DMS114 treated with DMSO at 0.1 percent for 48 hours (cell line): ENCODE data around the gene DOCK10.
"Not testable (repeated sequence)": the region's sequence is repeated elsewhere in the genome, so short reads cannot be mapped to it uniquely, and the experiment has no call there.

Experiments
- DNase-seq: peaks from one replicate; lab custom pipeline; 2025; ENCODE audit not compliant: unreplicated experiment; lab: John Stamatoyannopoulos, UW

The DOCK10 gene

DNA sequence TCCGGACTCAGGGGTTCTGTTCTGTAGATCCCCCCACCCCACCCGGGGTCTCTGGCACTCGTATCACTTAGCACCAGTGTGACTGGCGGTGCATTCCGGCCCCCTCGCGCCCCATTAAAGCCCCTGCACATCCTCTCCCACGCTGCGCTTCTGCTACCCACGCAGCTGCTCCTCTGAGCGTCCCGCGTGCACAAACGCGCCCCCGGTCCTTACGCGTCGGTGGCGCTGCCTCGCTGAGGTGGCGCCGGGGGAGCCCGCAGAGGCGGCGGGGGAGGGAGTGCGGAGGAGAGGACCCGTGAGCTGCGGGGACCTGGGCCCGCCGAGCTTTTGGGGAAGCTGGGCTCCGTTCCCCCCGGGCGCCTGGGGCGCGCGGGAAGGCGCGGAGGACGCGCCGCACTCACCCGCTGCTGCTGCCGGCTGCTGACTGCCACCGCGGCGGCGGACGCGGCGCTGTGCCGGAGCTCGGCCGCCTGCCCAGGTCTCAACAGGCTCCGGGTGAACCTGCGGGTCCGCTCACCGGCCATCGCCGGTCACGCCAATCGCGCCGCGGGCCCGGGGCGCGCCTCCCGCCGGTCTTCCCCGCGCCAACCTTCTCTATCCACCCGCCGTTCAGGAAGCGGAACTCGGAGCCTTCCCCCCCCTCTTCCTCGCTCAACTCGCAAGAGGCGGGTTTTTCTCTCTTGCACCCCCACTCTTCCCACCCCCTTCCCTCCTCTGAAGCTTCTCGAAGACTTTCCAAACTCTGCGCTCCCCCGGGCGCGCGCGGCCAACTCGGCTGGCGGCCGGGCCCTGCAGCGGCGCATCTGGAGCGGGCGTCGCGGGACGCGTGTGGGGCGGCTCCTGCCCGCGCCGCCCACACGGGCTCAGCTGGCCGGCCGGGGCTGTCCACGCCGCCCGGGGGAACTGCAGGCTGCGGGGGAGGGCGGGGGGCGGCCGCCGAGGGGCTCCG is at the start of gene DOCK10:
TSS of gene DOCK10 (minus strand) at position 618 of the 949 bp plus-strand sequence. CDS start at position 524, 94 bp downstream.
- no peak for DNase-seq

DNA sequence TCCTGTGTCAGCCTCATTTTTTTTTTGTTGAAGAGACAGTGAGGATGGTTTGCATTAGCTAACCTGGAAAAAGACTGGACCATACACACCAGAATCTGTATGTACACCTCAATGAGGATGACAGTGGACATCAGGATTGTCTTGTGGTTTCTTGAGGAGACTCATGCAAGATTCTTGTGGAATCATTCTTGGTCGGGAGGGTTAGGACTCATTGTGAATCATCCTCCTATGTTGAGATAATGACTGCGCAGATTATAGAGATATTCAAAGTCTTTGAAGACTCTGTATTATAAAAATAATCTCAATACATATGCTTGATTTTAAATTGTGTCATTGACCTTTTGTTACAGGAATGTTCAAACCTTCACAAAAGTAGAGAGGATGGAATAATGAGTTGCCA is 49.1 kb upstream of the DOCK10 start:
- DNase-seq: no peak

DNA sequence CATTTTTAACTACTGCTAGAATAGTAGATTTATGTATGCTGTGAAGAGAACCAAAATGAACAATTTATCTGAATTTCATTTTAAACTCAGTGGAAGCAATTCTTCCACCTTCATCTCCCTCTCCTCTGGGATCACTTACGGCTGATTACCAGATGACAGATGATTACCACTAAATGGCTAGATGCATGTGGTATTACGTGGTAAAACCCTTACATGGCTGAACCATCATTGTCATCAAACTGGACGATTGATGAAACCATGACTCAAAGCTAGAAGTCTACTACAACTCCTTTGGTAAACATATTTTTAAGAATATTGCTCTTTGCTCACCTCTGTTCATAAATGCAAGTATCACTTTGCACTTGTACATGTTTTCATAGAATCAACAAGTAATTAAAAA is 48.5 kb upstream of the DOCK10 start:
- DNase-seq: no peak

DNA sequence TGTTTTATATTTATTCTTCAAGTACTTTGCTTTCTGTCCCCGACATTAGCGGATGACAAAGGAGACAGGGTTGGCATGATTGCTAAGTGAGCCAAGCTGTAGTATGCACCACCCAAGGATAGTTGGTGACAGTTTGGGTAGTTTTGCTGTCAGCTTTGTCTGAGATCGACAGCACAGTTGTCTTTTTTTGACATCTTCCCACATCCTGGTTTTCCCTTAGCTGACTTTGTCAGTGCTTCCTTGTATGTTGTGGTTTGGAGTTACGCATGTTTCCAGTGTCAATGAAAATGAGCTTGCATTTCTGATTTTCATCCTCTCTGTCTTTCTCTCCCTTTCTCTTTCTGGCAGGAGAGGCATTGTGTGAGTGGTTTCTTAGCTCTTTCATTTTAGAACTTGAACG is 44.6 kb upstream of the DOCK10 start:
- DNase-seq: no peak

DNA sequence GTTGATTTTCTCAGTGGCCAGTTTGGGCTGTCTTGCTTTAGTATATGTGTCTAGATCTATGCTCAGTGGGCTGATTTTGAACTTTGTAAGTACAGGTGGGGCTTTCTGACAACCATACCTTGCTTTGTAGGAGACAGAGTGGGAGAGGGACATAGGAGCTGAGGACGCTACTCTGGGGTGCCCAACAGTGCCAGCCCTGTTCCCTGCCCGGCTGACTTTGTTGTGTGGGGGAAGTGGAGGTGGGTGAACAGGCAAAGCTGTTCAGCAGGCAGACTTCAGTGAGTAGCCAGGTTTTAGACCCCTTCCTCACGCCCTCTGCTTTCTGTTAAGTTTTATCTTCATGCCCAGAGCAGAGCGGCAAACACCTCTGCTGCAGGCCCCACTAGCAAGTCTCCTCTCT is 44.2 kb upstream of the DOCK10 start:
- DNase-seq: no peak

DNA sequence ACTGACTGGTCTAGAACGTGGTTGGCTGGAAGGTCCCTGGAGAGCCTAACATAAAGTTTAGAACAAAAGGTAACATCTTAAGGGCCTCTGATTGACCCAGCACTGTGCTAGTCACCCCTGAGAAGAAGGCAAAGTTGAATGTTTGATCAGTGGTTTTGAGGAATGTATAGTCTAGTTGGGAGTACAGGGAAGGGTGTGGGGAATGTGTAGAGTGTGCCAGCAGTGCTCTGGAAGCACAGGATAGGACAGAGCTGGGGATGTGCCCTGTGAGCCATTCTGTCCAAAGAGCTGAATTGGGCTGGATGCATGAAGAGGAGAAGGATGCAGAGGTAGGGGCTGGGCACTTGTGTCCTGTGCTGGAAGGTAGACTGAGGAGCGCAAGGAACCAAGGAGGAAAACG is 41.0 kb upstream of the DOCK10 start:
- no peak for DNase-seq

DNA sequence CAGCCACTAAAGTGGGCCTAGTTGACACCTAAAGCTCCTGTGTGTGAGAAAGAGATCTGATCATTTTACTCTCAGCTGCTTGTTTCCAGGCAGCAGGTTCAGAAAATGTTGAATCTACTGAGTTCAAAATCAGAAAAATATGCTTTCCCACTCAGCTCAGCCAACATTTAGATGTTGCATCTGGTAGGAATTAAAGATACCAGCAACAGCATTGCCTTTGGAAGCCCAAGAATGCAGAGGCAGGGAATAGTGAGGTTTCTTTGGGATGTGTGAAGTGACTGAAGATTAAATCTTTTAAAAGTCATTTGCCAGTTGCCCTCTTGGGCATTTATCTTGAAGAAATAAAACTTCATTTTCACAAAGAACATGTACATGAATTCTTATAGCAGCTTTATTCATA is 33.9 kb upstream of the DOCK10 start:
- DNase-seq: no peak

DNA sequence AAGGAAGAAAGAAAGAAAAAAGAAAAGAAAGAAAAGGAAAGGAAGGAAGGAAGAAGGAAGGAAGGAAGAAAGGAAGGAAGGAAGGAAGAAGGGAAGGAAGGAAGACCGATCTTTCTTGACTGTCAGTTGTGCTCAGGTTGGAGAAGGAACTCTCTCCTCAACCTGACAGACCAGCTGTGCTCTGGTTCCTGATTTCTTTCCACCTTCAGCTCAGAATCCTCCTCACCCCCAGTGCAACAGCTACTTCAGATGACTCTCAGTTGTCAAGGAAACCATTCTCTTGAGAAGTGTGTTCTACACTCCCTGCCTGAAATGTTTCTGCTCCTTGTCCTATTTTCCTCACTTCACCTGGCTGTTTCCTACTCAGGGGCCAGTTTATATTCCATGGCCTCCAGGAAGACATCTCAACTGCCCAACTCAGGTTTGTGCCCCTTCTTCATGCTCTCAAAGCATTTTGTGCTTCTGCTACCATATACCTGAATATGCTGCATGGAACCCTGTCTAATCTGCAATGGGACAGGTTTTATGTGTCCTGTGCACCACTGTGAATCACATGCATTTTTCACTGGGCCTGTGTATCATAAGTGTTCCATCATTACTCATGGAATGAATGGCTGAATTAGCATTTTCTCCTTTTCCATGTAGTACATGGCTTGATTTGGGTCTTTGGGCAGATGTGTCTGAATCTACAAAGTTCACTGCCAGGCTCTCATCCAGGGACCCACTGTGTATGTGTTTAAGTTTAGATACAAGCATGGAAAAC is 32.8 kb upstream of the DOCK10 start:
- no peak for DNase-seq

DNA sequence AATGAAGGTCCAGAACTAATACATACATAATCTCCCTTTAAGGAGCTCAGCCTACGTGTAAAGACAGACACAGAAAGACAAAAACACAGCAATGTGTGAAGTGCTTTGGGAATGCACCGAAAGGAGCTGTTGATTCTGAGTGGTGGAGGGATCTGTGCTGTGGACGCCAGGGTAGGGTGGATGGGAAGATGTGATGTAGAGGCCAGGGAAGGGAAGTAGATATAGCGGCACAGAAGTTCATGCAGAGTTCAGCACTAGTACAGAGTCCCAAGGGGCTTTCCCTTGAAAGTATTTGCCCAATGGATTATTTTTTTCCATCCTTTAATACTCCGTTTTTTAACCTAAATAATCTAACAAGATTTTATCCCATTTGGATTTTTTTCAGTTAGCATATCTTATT is 32.1 kb upstream of the DOCK10 start:
- no peak for DNase-seq

DNA sequence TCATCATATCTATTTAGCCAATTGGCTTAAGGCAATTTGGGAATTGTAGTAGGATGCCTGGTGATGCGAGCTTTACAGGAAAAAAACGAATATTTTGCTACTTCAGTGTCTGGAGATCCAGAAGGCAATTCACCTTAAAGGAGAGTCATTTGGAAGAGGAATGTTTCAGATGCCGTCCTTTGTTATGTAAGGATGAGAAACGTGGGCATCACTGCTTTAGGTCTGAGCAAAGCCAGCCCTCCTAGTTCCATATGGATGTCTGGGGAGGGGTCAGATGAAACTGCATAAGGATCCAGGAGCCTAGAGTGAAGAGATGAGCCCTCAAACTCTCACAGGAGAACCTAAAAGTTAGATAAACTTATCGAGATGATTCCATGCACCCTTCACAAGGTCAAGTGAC is 30.9 kb upstream of the DOCK10 start:
- DNase-seq: no peak

DNA sequence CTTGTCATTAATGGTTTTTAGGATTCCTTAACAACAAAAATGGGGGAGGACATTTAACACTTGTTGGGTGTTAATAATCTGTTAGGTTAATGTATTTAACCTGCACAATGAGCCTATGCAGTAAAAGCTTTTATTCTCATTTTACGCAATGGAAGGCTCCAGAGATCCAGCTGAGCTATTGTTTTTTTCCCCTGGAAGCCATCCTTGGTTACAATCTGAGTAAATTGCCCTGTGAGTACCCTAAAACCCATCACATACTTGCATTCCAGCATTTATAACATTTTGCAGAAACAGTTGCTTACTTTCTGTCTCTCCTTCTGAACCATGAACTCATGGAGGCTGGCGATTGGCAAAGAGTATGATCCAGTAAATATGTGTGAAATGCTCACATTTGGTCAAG is 30.2 kb upstream of the DOCK10 start:
- no peak for DNase-seq

DNA sequence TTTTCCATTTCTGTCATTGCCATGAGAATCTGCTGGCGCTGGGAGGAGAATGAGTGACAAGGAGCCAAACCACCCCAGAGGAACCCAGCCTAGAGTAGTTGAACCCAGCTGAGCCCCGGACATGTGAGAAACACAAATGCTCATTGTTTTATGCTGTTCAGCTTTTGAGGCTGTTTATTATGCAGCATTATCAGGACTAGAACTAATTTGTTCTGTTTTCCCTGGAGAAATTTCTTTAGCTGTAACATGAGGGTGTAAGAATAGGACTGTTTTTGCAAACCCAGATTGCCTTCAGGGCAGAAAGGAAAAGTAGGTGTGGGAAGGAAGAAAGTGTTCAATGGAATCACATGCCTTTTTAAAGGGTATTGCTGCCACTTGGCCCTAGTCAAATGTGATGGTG is 28.5 kb upstream of the DOCK10 start:
- no peak for DNase-seq

DNA sequence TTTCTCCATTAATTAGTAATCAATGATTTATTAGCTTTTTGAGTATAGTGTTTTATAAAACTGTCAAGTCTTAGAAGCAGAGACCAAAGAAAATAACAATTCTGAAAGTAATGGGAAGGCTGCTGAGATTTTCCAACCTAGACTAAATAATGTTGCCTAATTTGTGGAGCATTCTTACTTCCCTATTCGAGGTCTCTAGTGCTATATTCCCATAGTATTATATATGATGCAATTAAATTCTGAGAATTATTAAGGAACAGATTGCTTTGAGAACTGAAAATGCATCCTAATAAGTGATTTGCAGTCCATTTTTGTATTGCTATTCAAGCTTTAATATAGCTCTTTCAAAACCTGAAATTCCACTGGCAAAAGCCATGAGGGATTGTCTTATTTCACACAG is 27.7 kb upstream of the DOCK10 start:
- DNase-seq: no peak

DNA sequence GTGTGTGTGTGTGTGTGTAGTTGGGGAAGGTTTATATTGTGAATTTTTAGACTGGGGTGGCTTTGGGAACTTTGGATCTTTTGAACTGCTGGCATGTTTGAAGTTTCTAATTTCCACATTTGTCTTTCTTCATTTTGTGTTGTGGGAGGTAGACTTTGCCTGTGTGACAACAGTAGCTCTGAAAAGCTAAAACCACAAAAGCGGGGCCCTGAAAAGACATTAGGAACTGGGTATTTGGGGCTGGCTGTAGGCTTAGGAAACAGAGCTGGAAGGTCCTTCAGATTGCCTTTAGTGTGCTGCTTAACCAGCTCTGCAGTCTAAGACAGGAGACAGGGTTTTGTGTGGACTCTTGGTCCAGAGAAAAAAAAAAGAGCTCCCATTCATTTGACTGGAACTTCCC is 27.2 kb upstream of the DOCK10 start:
- no peak for DNase-seq

DNA sequence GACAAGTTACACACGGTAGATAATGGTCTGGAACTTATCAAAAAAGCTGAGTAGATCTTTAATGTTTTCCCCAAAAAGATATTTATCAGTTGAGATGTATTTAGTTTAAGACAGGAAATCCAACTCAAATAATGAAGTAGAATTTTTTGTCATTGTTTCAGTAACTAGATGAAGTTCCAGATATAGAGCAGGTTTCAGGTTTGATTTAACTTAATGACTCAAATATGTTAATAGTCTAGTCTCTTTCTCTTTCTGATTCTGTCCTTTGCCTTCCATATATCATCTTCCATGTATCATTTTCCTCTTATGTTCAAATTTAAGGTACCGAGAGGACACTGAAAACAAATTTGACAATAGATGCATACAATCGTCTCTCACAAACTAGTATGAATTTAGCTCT is 23.6 kb upstream of the DOCK10 start:
- no peak for DNase-seq

DNA sequence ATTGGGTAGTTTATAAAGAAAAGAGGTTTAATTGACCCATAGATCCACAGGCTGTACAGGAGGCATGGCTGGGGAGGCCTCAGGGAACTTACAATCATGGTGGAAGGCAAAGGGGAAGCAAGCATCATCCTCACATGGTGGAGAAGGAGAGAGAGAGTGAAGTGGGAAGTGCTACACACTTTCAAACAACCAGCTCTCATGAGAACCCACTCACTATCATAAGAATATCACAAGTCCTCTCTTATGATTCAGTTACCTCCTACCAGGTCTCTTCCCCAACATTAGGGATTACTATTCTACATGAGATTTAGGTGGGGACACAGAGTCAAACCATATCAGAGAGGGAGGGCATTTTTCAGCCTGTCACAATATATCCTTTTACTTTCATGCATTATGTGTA is 22.7 kb upstream of the DOCK10 start:
- DNase-seq: no peak

DNA sequence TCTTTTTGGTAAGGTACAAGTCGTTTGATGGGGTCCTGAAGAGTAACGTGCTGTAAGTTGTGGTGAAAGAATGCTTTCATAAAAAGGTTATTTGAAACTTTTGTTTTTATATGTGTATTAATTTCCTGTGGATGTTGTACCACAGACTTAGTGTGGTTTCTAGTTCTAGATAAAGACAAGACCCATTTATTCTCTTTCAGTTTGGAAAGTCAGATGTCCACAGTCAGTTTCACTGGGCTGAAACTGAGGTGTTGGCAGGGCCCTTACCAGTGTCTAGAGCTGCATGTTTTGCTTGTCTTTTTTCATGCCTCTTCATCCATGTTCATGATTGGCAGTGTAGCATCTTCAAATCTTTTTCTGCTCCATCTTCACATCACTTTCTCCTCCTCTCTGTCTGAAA is 22.1 kb upstream of the DOCK10 start:
- no peak for DNase-seq

DNA sequence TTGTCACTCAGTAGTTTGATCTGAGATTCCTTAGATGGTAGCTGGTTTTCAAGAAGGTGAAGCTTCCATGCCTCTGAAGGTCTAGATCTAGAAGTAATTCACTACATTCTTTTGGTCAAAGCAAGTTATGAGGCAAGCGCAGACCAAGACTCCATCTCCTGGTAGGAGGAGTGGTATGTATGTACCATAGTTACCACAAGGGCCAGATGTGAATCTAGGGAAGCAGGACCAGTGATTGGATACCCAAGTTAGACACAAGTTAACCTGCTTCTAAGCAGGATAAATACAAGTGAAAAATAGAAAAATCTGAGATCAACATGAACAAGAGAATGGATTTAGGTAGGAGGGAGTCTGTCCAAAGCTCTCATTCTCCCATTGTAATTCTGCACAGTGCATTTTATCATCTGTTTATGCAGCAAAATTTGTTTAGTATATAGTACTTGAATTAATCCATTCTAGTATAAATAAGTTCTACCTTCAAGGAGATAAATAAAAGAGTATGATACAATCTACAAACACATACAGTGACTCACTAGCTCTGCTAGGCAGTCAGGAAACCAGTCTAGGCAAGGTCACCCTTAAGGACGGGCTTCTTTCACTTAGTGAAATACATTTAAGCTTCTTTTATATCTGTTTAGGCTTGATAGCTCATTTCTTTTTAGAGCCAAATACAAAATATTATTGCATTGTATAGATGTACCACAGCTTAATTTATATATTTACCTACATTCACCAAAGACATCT is 14.2 kb upstream of the DOCK10 start:
- DNase-seq: no peak

DNA sequence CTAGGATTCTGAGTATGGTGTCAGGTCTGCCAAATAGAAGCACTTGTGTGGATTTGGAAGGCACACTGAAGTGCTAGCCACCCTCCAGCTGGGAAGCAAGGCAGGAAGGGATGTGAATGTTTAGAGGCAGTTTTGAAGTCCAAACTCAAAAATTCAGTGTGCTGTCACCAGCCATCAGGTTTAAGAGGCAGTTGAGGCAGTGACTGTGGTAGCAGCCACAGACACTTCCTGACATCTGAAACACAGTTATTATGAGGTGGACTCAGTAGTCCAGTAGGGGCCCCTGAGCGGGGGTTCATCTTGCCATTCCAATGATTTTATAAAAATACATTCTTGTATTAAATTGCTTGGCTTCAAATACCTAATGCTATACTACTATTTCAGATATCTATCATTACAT is 13.4 kb upstream of the DOCK10 start:
- DNase-seq: no peak

DNA sequence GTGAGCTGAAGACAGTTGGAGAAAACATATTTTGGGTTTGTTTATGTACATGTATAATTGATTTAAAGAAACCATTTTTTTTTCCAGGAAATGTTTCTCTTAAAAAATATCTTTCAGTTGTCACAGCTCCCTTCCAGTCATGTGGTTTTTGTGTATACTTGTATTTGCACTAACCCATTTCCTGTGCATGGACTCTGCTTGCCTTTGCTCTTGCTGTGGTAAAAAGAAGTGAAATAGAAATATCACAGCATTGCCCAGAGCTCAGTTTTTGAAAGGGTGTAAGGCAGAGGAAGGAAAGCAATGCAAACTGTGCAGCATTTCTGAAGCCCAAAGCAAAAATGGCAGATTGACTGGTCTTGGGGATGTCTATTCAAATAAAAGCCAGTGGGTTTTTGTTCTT is 10.4 kb upstream of the DOCK10 start:
- no peak for DNase-seq

DNA sequence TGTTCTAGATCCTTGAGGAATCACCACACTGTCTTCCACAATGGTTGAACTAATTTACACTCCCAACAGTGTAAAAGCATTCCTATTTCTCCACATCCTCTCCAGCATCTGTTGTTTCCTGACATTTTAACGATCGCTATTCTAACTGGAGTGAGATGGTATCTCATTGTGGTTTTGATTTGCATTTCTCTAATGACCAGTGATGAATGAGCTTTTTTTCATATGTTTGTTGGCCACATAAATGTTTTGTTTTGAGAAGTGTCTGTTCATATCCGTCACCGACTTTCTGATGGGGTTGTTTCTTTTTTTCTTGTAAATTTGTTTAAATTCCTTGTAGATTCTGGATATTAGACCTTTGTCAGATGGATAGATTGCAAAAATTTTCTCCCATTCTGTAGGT is 5.2 kb upstream of the DOCK10 start:
- not testable (repeated sequence) for DNase-seq

DNA sequence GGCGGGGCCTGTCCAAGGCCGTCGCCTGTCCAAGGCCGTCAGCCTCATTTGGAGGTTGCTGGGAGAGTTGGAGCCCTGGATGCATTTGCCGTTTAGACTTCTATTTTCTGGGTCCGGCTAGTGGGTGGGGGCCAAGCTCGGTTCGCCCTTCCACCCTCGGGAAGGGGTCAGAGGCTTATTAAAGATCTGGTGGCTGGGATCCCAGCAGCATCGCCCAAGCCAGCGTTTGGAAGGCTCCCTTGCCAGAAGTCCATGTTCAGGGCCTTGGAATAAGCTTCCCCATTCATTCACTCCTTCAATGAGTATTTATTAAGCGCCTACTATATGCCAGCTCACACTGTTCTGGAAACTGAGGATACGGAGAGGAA is 516 bp upstream of the DOCK10 start:
- DNase-seq: no peak
